GM21381 (cell line): ENCODE measurements around the gene BTBD1.
A peak's percentile ranks its signal among the peaks of the same experiment; 100 is the strongest.

Experiments used
- ATAC-seq: cut with Tn5 transposase; IDR thresholded peaks from one replicate; pipeline ENCODE4 v1.9.1; 2021; ENCODE audit warnings: mild to moderate bottlenecking, moderate library complexity; ENCODE audit not compliant: unreplicated experiment

Gene BTBD1

GRCh38 chr15:82995938-82996337, 71.1 kb downstream of the BTBD1 start:
- no peak for ATAC-seq

GRCh38 chr15:82995076-82995475, 72.0 kb downstream of the BTBD1 start:
- ATAC-seq, result no peak

GRCh38 chr15:82993144-82993543, 73.9 kb downstream of the BTBD1 start:
- ATAC-seq, result no peak

GRCh38 chr15:82992436-82992998, 74.5 kb downstream of the BTBD1 start:
- no peak for ATAC-seq

- peak; percentile 14 for ATAC-seq
These were observed 80.6 kb downstream of the BTBD1 start for GRCh38 chr15:82986442-82986780.

- peak; percentile 96 for ATAC-seq
These were observed 81.2 kb downstream of the BTBD1 start, which contains the start of gene RAMAC for GRCh38 chr15:82985688-82986441. Gene RAMAC, plus strand, starts transcription at chr15:82986210. Its CDS starts 2,809 bp downstream, at chr15:82989019.

GRCh38 chr15:82980981-82981380, 86.1 kb downstream of the BTBD1 start:
- ATAC-seq, result no peak

- no peak for ATAC-seq
These were observed 87.3 kb downstream of the BTBD1 start for GRCh38 chr15:82979726-82980125.

GRCh38 chr15:82978438-82978837, 88.6 kb downstream of the BTBD1 start:
- no peak for ATAC-seq

- no peak for ATAC-seq
These were observed 90.0 kb downstream of the BTBD1 start for GRCh38 chr15:82977076-82977475.

- no peak for ATAC-seq
These were observed 94.1 kb downstream of the BTBD1 start for GRCh38 chr15:82972990-82973389.

- ATAC-seq, result no peak
These were observed 95.7 kb downstream of the BTBD1 start for GRCh38 chr15:82971218-82971984.

GRCh38 chr15:82970696-82971095, 96.4 kb downstream of the BTBD1 start:
- no peak for ATAC-seq

GRCh38 chr15:82970078-82970686, 96.9 kb downstream of the BTBD1 start:
- no peak for ATAC-seq

GRCh38 chr15:82969353-82969752, 97.7 kb downstream of the BTBD1 start:
- no peak for ATAC-seq

- no peak for ATAC-seq
These were observed 99.0 kb downstream of the BTBD1 start for GRCh38 chr15:82968066-82968465.

- ATAC-seq, result peak; percentile 91
These were observed 100.4 kb downstream of the BTBD1 start for GRCh38 chr15:82966671-82967071.
